Measurements from ENCODE around the gene PSPC1.
A peak's percentile ranks its signal among the peaks of the same experiment; 100 is the strongest.
"Not testable (repeated sequence)": the region's sequence is repeated elsewhere in the genome, so short reads cannot be mapped to it uniquely, and the experiment has no call there.

DNA sequence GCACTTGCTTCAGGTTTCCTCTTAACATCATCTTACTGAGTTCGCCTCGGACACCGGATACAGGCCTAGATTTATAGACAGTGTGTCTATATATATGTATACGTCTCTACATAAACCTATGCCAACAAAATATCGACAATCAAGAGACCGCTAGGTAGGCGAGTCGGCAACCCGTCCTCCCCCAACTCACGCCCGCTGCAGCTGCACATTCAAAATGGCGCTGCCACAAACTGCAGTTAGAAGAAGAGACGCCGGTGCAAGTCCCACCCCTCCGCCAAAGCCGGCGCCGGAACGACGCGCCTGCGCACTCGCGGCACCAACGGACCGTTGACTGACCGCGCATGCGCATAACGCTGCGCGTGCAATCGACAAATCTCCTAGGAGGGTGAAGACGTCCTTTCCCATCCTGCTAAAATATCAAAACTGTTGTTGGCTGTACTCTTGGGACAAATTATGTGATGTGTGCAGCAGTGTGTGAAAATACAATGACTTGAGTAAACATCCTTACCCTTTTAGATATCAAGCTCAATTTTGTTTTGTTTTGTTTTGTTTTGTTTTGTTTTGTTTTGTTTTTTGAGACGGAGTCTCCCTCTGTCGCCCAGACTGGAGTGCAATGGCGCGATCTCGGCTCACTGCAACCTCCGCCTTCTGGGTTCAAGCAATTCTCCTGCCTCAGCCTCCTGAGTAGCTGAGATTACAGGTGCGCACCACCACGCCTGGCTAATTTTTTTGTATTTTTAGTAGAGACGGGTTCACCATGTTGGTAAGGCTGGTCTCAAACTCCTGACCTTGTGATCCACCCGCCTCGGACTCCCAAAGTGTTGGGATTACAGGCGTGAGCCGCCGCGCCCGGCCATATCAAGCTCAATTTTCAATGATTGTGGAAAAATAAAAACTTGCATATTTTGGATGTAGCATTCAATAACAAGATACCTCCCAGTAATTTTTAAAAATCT, at the start of gene PSPC1:
- TF ChIP-seq CTCF (IDR thresholded peaks at IDR 0.05) = not testable (repeated sequence)
- TF ChIP-seq POLR2AphosphoS5 (IDR thresholded peaks at IDR 0.05) = peak; percentile 71 to 86 (median 84)

Measured in breast epithelium (tissue), 3 donors.